H1 (cell line): ENCODE measurements around the gene APBB3.

Source experiments
- BRCA1 ChIP-seq: IDR thresholded peaks from 2 replicates; pipeline ENCODE4 v1.6.1; 2012; ENCODE audit warnings: low read depth, low read length, improper control_type of control experiment
- EP300 ChIP-seq, 2 experiments: IDR thresholded peaks; 1 replicate in 1 of 2; 2 replicates in 1 of 2; pipeline ENCODE4 v1.6.1; 2011 to 2012; ENCODE audit warnings: low read depth in 2 of 2, low read length in 2 of 2, mild to moderate bottlenecking in 2 of 2, borderline replicate concordance in 1 of 2, inconsistent platforms in 1 of 2, moderate library complexity in 1 of 2
- POLR2A ChIP-seq, 2 experiments: IDR thresholded peaks; 1 replicate in 1 of 2; 2 replicates in 1 of 2; pipeline ENCODE4 v1.6.1; 2011; ENCODE audit warnings: low read depth in 2 of 2, low read length in 2 of 2, mild to moderate bottlenecking in 2 of 2; ENCODE audit errors: control extremely low read depth in 1 of 2
- SP1 ChIP-seq: IDR thresholded peaks from 2 replicates; pipeline ENCODE4 v1.6.1; 2011; ENCODE audit warnings: low read depth, low read length
- TF ChIP-seq, protein P1 (sequence below): IDR thresholded peaks from 2 replicates; pipeline ENCODE4 v1.6.1; 2012; ENCODE audit warnings: low read length, inconsistent platforms
- TF ChIP-seq, protein P2 (sequence below), 3 experiments: IDR thresholded peaks; 1 replicate in 2 of 3; 2 replicates in 1 of 3; pipeline versions ENCODE4 v1.5.1 to v1.6.1; 2011; ENCODE audit warnings: low read length in 3 of 3, mild to moderate bottlenecking in 3 of 3, inconsistent platforms in 2 of 3, low read depth in 1 of 3, moderate library complexity in 1 of 3; ENCODE audit not compliant: insufficient read depth in 1 of 3; ENCODE audit errors: control extremely low read depth in 1 of 3

DNA sequence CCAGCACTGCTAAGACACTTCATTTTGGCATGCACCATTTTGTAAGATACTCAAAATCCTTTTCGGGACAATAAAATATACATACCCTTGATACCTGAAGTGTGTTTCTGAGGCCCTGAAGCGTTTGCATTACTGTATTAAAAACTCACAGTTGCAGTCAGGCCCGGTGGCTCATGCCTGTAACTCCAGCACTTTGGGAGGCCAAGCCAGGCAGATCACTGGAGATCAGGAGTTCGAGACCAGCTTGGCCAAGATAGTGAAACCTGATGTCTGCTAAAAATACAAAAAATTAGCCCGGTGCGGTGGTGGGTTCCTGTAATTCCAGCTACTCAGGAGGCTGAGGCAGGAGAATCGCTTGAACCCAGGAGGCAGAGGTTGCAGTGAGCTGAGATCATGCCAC is 19.4 kb downstream of the APBB3 start:
- TF ChIP-seq BRCA1 (no peak), SP1 (no peak), POLR2A (IDR thresholded peaks at IDR 0.05; ENCODE audit: control extremely low read depth in 1 of 2, low read depth in 2 of 2, low read length in 2 of 2) (no peak), EP300 (IDR thresholded peaks at IDR 0.05; ENCODE audit: borderline replicate concordance in 1 of 2, low read depth in 2 of 2, low read length in 2 of 2) (no peak)
- TF ChIP-seq, protein P1, sequence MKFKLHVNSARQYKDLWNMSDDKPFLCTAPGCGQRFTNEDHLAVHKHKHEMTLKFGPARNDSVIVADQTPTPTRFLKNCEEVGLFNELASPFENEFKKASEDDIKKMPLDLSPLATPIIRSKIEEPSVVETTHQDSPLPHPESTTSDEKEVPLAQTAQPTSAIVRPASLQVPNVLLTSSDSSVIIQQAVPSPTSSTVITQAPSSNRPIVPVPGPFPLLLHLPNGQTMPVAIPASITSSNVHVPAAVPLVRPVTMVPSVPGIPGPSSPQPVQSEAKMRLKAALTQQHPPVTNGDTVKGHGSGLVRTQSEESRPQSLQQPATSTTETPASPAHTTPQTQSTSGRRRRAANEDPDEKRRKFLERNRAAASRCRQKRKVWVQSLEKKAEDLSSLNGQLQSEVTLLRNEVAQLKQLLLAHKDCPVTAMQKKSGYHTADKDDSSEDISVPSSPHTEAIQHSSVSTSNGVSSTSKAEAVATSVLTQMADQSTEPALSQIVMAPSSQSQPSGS = no peak
- TF ChIP-seq, protein P2, sequence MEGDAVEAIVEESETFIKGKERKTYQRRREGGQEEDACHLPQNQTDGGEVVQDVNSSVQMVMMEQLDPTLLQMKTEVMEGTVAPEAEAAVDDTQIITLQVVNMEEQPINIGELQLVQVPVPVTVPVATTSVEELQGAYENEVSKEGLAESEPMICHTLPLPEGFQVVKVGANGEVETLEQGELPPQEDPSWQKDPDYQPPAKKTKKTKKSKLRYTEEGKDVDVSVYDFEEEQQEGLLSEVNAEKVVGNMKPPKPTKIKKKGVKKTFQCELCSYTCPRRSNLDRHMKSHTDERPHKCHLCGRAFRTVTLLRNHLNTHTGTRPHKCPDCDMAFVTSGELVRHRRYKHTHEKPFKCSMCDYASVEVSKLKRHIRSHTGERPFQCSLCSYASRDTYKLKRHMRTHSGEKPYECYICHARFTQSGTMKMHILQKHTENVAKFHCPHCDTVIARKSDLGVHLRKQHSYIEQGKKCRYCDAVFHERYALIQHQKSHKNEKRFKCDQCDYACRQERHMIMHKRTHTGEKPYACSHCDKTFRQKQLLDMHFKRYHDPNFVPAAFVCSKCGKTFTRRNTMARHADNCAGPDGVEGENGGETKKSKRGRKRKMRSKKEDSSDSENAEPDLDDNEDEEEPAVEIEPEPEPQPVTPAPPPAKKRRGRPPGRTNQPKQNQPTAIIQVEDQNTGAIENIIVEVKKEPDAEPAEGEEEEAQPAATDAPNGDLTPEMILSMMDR (IDR thresholded peaks at IDR 0.05; ENCODE audit: control extremely low read depth in 1 of 3, insufficient read depth in 1 of 3, low read depth in 1 of 3, low read length in 3 of 3) = no peak
